GM19193 (cell line): ENCODE data around the gene TCHP.

Experiments
- POLR2A ChIP-seq: IDR thresholded peaks from 4 replicates; pipeline ENCODE4 v1.6.1; 2011; ENCODE audit not compliant: insufficient read depth, insufficient read length; ENCODE audit errors: extremely low read depth

TCHP gene

DNA sequence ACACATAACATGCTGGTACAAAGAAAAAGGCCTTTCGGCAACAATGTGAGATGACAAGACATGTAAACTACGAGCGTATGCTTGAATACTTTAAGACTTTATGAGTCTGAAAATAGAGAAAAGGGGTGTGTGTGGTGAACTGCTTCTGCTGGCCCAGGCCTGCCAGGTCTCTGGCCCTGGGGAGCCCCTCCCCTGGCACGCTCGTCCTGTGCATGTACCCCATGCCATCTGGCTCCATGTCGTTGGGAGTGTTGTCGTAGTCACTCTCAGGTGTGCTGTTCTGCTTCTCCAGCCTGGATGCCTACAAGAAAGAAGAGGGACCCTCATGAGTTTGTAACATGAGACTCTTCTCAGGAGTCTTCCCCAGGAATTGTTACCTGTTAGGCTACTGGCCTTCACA is 38.9 kb downstream of the TCHP start:
- no peak for TF ChIP-seq POLR2A

DNA sequence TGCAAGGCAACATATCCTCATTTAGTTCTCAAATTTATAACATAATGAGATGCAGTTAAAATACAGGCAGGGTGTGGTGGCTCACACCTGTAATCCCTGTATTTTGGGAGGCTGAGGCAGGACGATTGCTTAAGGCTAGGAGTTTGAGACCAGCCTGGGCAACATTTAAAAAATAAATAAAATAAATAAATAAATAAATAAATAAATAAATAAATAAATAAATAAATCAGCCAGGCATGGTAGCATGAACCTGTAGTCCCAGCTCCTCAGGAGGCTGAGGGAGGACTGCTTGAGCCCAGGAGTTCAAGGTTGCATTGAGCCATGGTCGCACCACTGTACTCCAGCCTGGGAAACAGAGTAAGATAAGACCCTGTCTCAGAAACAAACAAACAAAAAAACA is 39.4 kb downstream of the TCHP start:
- no peak for TF ChIP-seq POLR2A

DNA sequence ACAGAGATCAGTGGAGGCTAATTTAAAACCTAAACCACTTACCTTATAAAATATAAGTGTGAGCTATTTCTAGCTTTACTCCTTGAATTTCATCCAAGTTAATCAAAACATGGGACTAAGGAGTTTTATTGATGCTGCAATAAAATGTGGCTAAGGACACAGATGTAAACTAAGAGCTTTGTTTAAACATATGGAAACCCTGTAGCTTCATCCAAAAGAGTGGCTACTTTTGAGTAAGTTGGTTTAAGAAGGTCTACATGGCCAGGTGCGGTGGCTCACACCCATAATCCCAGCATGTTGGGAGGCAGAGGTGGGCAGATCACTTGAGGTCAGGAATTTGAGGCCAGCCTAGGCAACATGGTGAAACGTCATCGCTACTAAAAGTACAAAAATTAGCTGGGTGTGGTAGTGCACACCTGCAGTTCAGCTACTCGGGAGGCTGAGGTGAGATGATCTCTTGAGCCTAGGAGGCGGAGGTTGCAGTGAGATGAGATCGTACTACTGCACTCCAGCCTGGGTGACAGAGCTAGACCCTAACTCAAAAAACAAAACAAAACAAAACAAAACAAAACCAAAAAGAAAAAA is 40.4 kb downstream of the TCHP start:
- TF ChIP-seq POLR2A, result no peak

DNA sequence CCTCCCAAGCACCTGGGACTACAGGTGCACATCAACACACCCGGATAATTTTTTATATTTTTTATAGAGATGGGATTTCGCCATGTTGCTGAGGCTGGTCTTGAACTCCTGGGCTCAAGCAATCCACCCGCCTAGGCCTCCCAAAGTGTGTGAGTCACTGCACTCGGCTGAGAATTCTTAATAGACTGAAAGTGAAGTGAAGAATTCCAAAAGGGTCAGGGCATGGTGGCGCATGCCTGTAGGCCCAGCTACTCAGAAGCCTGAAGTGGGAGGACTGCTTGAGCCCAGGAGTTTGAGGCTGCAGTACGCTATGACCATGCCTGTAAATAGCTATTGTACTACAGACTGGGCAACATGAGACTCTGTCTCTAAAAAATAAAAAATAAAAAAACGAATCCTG is 43.7 kb downstream of the TCHP start:
- TF ChIP-seq POLR2A, result no peak

DNA sequence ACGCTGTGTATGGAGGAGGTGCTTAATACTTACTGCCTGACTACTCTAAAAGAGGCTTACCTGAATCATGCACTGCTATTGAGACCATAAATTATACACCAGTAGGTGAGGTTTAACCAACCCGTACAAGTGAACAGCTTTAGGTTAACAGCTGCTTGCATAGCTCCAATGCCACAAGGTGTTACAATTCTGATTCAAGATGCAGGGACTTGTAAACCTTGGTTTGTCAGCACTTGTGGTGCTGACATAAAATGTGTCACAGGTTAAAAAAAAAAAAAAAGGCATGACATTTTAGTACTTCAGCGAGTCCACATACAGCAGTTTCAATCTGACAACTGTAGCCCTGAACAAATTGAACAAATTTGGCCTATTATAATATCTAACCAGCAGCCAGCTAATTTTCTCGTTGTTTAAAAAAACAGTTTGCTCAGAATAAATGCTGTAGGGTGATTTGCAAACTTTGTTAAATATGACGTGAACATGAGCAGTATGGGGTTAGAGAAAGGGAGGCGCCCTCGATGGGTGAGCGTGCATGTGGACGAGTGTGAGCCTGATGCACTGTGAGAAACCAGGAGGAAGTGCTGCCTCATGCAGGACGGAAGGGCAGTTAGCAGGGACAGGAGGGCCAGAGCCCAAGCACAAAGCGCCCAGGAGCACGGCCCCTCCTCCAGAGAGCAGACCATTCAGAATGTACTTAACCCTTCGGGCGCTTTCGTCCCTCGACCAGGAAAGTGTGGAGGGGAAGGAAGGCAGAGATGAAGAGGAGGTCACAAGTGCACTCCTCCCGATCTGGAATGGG is 44.7 kb downstream of the TCHP start:
- no peak for TF ChIP-seq POLR2A

DNA sequence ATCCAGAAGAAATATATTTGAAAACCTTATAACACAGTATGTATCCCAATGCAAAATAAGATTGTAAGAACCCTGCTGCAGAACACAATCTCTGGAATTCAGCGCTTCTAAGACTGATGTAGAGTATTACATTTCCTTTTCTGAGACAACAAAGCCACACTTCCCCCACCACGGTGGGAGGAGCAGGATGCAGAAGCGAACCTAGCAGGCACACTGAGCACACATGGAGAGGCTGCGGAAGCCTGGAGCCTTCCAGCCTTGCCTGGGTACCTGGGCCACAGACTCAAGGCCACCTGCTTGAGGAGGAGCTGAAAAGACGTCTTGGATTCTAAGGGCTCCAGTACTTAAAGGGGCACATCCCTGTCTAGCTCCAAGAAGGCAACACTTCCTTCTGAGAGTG is 46.4 kb downstream of the TCHP start:
- no peak for TF ChIP-seq POLR2A

DNA sequence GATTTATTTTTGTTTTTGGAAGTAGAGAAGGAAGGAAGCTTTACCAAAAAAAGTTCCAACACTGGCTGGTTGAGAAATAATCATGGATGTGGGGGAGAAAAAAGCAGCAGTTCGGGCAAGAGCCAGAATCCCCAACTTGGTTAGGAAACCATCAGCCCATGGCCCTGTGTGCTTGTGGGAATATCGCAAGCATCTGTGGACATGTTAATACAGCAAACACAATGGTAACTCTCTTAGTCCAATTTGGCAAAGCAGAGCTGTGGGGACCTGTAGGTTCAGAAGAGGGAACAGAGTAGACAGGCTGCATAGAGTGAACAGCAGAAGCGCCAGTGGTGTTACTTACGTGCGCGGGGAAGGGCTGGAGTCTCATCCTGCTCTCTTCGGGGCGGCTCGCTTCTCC is 46.8 kb downstream of the TCHP start:
- TF ChIP-seq POLR2A, result no peak

DNA sequence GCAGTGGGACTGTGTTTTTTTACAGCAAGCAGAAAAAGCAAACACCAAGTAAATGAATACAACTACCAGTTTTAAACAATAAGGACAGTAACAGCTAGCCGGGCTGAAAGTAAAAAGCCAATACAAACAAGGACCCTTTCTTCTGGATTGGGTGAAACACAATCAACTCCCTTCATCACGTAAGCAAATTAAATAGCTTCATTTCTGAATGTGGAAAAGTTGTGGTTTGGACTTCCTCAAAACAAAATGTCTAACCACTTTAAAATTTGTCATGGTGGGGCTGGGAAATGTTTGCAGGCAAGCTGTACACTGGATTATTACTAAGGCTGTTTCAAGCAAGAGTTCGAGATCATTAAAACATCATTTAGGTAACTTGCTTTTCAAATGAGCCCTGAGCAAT is 47.4 kb downstream of the TCHP start:
- no peak for TF ChIP-seq POLR2A

DNA sequence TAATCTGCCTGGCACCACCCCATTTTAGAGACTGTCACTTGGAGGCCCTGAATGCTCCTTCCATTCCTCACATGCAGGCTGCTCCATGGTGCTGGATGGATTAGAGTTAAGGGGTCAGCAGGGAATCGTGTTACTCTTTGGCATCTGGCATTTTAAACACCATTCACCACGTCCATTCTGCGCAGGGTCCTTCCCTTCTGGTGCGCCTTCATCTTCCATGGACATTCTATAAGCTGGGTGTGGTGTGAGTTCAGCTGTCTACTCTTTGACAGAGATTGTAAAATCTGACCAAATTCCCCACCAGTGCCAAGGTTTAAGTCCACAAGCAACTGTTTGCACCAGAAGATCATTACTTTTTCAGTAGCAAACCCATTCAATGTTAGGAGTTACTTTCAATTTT is 48.3 kb downstream of the TCHP start:
- TF ChIP-seq POLR2A, result no peak

DNA sequence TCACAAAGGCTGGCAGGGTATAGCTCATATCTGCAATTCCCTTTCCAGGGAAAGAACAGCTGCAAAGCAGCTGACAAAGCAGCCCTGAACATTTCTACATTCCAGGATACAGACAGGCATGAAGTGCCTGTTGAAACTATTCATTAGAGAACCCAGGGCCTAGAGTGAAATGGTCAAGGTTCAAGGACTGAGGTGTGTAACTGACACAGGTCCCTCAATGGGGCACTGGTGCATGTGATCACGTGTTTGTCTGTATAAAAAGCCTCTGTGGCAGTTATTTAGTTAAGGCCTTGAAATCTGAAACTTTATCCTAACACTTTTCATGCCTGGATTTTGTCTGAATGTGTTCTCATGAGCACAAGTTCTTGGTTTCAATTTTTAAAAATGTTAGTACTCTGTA is 49.0 kb downstream of the TCHP start:
- no peak for TF ChIP-seq POLR2A

DNA sequence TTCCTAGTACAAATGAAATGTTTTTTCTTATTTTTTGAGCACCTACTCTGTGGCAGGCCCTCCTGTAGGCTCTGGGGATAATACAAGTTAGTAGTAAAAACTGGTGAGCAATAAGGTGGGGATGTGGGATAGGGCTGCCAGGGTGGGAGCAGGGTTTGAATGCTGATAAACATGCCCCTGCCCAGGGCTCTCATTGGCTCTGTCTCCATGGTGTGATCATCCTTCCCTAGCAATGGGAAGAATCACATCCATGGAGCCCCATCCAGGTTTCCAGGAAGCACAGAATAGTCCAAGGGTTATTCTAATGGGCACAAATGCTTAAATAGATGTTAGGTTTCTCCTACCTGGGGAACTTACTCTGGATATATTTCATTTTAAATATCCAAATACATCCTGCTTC is 50.6 kb downstream of the TCHP start:
- TF ChIP-seq POLR2A, result no peak

DNA sequence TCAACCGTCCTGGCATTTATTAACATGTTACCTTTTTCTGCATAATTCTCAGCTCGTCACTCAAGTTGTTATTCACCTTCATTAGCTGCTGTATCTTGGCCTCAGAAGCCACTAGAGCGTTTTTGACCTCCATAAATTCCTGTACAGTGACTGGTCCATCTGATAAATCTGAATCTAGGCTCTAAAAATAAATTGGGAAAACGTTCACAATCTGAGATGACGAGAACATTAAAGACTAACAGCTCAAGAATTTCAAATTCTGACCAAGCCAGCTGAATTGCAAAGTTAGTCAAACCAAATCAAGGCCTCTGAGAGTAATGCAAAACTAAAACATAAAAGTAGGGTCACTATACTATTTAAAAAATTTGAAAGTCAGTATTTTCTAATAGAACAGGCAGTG is 51.1 kb downstream of the TCHP start:
- TF ChIP-seq POLR2A, result no peak

DNA sequence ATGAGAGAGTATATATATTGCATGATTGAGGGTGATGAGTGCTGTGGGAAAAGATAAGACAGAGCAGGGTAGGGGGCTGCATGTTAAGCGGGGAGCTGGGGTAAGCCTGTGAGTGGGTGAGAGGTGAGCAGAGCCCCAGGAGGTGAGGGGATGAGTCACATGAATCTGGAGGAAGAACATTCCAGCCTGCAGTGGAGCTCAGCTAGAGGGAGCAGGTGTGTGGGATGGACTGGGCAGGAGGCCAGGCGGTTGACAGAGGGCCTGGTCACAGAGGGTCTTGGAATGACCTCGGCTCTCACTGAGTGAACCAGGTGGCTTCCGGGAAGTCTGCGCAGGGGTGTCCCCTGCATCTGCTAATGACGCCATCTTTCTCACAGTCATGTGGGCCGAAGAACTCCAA is 51.7 kb downstream of the TCHP start:
- TF ChIP-seq POLR2A, result no peak

DNA sequence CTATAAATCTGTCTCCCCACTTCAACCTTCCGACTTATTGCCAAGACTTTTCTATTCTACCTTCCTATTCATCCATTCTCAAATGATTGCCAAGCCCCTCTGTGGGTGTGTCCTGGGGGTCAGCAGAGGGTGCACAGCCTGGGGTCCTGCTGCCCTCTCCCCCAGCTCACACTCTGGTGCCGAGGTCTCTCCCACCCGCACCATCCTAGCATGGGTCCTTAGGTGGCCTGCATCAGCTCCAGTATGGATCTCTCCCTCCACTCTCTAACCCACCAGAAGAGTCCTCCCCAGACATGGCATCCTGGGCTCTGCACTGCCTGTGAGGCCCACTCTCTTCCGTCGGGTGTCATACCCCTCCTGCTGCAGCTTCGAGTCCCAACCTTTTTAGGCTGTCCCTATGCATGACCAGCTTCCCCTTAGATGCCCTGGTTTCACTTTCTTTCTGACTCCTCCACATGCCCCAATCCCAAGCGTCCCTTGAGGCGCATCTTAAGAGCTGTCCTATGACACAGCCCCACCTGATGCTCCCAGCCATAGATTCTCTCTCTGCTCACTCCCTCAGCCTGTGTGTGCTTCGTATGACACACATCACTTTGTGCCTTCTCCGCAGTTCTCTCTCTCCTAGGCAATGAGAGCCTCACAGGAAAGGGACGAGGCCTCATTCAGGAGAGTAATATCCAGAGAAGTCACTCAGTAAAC is 52.2 kb downstream of the TCHP start:
- peak; percentile 3 for TF ChIP-seq POLR2A

DNA sequence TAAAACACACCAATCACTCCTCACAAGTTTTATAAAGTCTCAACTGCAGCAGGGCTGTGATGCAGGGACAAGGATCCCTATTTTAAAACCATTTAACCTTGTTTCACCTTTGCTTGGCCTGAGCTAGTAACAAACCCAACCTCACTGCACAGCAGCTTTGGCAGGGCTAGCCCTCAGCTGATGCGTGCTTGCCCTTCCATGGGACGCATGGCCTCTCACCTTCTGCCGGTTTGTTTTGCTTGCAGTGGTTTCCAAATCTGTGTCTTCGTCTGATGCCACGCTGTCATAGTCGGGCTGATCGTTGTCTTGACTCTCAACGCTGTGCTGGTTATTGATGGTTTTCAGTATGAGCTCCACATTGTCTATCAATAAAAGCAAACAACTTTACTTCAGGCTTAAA is 52.8 kb downstream of the TCHP start:
- TF ChIP-seq POLR2A, result no peak

DNA sequence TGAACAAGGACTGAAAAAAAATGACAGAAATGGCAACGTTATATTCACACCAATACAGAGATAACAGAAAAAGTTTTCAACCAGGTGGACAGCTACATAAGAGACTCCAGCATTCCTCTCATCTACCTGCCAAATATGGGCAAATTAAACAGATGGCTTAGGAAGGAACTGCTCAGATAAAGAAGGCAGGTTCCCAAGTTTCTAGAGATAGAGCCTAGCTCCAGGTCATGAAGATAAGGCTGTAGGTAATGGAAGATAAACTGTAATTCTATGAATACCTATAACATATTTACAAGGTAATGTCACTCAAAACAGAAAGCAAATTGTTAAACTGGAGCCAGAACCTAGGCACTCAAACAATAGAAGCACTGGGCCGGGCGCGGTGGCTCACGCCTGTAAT is 53.6 kb downstream of the TCHP start:
- TF ChIP-seq POLR2A, result no peak
